Measurements from ENCODE around the gene ZNF662. TPM values are rescaled to one million over a fixed set of nuclear protein-coding genes. Genes with fewer than 3 reads are reported as not detected.

Gene ZNF662
- 16.9 TPM for total RNA-seq

DNA sequence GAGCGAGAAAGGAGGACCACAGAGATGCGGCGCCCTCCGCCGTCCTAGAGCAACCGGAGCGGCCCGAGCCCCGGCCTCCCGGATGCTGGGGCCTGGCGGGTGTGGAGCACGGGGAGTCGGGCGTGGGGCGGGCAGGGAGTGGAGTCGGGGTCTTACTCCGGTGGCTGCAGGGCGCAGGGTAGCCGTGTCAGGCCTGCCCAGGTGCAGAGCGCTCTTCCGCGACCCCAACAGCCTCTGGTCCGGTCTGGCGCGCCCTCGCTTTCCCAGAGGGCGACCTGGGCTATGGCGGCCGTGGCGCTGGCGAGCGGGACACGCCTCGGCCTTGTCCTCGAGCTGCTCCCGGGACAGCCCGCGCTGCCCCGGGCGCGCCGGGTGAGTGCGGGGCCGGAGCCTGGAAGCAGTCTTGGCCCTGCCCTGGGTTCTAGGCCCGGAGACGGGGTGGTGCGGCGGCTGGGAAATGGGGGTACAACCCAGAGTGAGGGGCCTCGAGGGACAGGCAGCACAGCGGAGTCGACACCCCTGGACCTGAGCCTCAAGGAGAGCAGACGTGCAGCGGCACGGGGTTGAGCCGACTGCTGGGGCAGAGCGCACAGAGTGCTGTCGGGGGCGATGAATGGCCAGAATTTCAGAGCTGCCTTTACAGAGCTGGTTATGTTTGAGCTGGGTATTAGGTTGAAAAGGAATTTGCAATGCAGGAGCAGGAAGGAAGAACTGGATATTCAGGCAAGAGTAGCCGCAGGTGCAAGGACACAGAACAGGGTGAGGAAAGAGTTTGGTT, at the start of gene ZNF662:
TSS of gene ZNF662 (plus strand) at position 73 of the 778 bp plus-strand sequence. CDS start 1,973 bp downstream, outside the sequence.

DNA sequence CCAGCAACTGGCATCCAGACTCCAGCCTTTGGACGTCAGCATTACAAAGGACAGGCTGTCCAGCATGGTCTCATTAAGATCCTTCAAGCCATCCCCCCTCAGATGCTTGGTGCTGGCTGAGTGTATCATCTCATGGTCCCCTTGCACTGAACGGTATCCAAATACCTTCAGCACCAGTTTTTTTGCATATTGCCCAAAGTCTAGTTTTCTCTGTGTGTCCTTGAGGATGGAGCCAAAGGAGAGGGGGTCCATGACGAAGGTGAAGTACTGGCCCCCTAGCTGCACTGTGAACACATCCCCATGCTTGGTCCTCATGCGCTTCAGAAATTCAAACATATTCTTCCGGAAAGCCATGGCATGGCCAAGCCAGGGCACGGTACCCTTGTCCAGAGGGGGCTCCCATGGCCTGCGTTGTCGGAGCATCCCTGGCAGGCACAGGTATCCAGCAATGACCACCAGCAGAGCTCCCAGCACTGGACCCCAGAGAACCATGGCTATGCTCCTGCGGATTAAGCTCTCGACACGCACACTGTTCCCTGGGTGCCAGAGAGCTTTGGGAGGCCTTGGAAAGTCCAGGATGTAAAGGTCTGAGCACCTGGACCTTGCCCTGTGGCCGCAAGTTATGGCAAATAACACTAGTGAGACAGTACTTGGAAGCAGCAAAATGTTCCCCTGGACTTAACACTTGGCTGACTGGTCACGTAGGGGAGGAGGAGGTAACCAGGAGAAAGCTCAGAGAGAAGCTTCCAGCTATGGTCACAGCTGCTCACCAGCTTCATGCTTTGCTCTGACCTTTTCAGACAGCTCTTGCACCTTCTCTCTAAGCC, 30.4 kb upstream of the ZNF662 start, which contains the start of gene CYP8B1:
TSS of gene CYP8B1 (minus strand) at position 555 of the 827 bp plus-strand sequence. CDS start at position 492, 63 bp downstream.

Other genes with a start within 250 kb of the ZNF662 start
- 38.8 TPM for gene KLHL40, start 220.6 kb upstream of the ZNF662 start, total RNA-seq
- 9.0 TPM for gene HHATL, start 203.3 kb upstream of the ZNF662 start, total RNA-seq
- 2.0 TPM for gene CCDC13, start 132.9 kb upstream of the ZNF662 start, total RNA-seq
- 87.3 TPM for gene HIGD1A, start 101.7 kb upstream of the ZNF662 start, total RNA-seq
- gene ACKR2, start 96.7 kb upstream of the ZNF662 start, total RNA-seq = 6.4 TPM
- gene CYP8B1, start 30.3 kb upstream of the ZNF662 start, total RNA-seq = 0.35 TPM
- gene GASK1A, start 73.2 kb downstream of the ZNF662 start, total RNA-seq = 11.2 TPM
- 22.7 TPM for gene POMGNT2, start 199.9 kb downstream of the ZNF662 start, total RNA-seq